Measurements from ENCODE around the gene FOXO4. TPM values are rescaled to one million over a fixed set of nuclear protein-coding genes. Genes with fewer than 3 reads are reported as not detected.

Gene FOXO4
- total and polyA plus RNA-seq, 12 donors, result 12.2 to 67.8 (median 36.3) TPM

DNA sequence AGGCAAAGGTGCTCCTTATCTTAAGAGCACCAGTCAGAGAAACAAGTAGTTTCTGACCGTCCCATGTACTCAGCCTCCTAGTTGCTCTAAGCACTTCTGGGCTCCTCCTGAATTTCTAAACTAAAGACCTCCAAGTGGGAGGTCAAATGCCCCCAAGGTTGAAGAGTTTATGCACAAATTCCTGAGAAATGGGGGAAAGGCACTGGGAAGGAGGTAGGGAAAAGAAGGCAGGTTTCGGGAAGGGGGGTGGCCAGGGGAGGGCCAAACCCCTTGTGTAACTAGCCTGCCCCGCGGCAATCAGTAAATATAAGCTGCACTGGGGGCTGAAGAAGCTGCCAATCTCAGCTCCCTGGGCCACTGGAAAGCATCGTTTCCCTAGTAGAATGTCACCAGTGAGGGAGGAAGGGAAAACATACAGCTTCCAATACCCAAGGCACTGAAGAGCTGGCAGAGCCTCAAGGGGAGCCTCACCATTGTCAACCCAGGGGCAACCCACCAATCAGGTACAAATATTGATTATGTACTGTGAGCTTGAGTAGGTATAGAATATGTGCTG is 3.4 kb downstream of the FOXO4 start:
- no peak for TF ChIP-seq CTCF (IDR thresholded peaks at IDR 0.05)
- no peaks in the 10 kb centered on the region for H3K9me3 ChIP-seq
- ATAC-seq (no peak), DNase-seq (no peak)
- H3K27me3 ChIP-seq, result peaks cover 0 to 33% (median 0%) of the 10 kb centered on the region in 7 donors
- peaks cover 0 to 33% (median 9%) of the 10 kb centered on the region in 9 donors for H3K4me1 ChIP-seq
- WGBS, 2 donors, result 79 to 86% methylated on average over 3 to 5 of the region's 5 CpGs
- peaks cover 0 to 4% (median 0%) of the 10 kb centered on the region in 9 donors for H3K36me3 ChIP-seq
- no peak overlapping the region for H3K4me3 ChIP-seq
- intact Hi-C loops (cut with DNase I), result loop anchor here in 3 of 10 donors (1.0 to 5.0 kb wide), 3 partner anchors 30 to 83 kb away; no protein-coding TSS in a partner anchor
- H3K27ac ChIP-seq, result no peak overlapping the region

DNA sequence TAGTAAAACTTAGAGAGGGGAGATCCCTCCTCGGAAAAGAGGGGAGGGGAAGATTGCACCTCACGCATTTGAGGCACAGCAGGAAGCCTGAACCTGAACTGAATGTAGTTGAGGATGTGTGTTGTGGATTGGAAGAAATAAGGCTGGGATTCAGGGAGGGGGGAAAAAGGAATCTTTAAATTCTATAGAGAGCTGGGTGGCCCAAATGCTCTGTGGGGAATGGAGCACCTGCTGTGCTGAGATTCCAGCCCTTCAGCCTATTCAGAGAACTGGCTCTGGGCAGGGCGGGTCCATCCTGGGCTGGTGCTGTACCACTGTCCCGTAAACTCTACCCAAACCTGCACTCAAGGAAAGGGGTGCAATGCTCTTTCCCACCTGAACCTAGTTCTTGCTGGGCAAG is 4.1 kb downstream of the FOXO4 start:
- no peak overlapping the region for H3K4me3 ChIP-seq
- DNase-seq (no peak), ATAC-seq (no peak)
- intact Hi-C loops (cut with DNase I), result loop anchor here in 2 of 10 donors (5.0 kb wide), 2 partner anchors 33 to 83 kb away; no protein-coding TSS in a partner anchor
- 93 to 99% methylated on average over 4 of the region's 4 CpGs for WGBS, 2 donors
- H3K9me3 ChIP-seq, result no peaks in the 10 kb centered on the region
- H3K27me3 ChIP-seq, result peaks cover 0 to 27% (median 0%) of the 10 kb centered on the region in 7 donors
- H3K27ac ChIP-seq, result no peak overlapping the region
- peaks cover 0 to 41% (median 9%) of the 10 kb centered on the region in 9 donors for H3K4me1 ChIP-seq
- peaks cover 0 to 4% (median 0%) of the 10 kb centered on the region in 9 donors for H3K36me3 ChIP-seq
- no peak for TF ChIP-seq CTCF (IDR thresholded peaks at IDR 0.05)

GRCh38 chrX:71100581-71101505 is 5.2 kb downstream of the FOXO4 start:
- Histone ChIP-seq H3K4me1 (peaks cover 0 to 42% (median 9%) of the 10 kb centered on the region in 9 donors), H3K4me3 (no peak overlapping the region), H3K27ac (no peak overlapping the region), H3K36me3 (peaks cover 0 to 4% (median 0%) of the 10 kb centered on the region in 9 donors), H3K9me3 (no peaks in the 10 kb centered on the region), H3K27me3 (peaks cover 0 to 23% (median 0%) of the 10 kb centered on the region in 7 donors)
- WGBS, 2 donors, result 81 to 83% methylated on average over 30 to 31 of the region's 31 CpGs
- no peak for DNase-seq
- intact Hi-C loops (cut with DNase I), result no loop called here
- ATAC-seq, result no peak
- TF ChIP-seq CTCF (IDR thresholded peaks at IDR 0.05), result no peak

DNA sequence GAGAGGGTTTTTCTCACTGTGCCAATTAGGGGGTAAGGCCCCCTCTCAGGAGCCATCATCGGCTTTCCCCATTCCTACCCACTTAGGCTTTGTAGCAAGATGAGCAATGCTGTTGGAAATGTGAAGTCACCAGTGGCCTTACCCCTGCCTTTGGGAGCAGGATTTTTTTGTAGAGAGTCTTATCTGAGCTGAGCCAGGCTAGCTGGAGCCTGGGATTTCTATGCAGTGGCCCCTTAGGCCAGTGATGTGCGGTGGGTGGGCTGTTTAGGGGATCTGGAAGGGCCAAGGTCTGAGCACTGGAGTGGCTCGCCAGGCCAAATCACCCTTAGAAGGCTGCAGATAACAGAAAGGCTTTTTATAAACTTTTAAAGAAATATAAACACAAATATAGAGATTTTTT is 6.6 kb downstream of the FOXO4 start:
- ATAC-seq, result no peak
- TF ChIP-seq CTCF (IDR thresholded peaks at IDR 0.05), result no peak
- intact Hi-C loops (cut with DNase I), result no loop called here
- no peak for DNase-seq
- H3K4me1 ChIP-seq, result peaks cover 0 to 41% (median 9%) of the 10 kb centered on the region in 9 donors
- peaks cover 0 to 13% (median 0%) of the 10 kb centered on the region in 7 donors for H3K27me3 ChIP-seq
- peak overlapping the region in 1 of 10 donors; percentile 75 for H3K27ac ChIP-seq
- 69 to 70% methylated on average over 3 of the region's 3 CpGs for WGBS, 2 donors
- peaks cover 0 to 4% (median 0%) of the 10 kb centered on the region in 9 donors for H3K36me3 ChIP-seq
- H3K9me3 ChIP-seq, result no peaks in the 10 kb centered on the region
- H3K4me3 ChIP-seq, result no peak overlapping the region

Measured in heart right ventricle (tissue), 16 donors.